CD14-positive monocyte (primary cell): ENCODE measurements around the gene ORC1. TPM values are rescaled to one million over a fixed set of nuclear protein-coding genes. Genes with fewer than 3 reads are reported as not detected.

Experiments
- DNase-seq, 3 donors: peaks; one replicate each; pipeline ENCODE4 v3.0.0-alpha.2; 2011 to 2022
- H2AFZ ChIP-seq: 2 replicates; pipeline ENCODE4 v1.6.0; 2012; ENCODE audit warnings: mild to moderate bottlenecking, low read depth, low read length, inconsistent platforms; ENCODE audit not compliant: insufficient read depth, poor library complexity, severe bottlenecking
- H3K27ac ChIP-seq, 2 donors: 1 replicate in 1 of 2; 2 replicates in 1 of 2; pipeline ENCODE4 v1.5.1; 2012 to 2013; ENCODE audit warnings: low read length in 2 of 2, control low read depth in 1 of 2, inconsistent platforms in 1 of 2, low read depth in 1 of 2, mild to moderate bottlenecking in 1 of 2
- H3K27me3 ChIP-seq, 2 donors: one replicate each; pipeline versions ENCODE4 v1.6.0 to v1.6.1; 2011 to 2013; ENCODE audit warnings: low read length in 2 of 2; ENCODE audit not compliant: control insufficient read depth in 2 of 2, insufficient read depth in 2 of 2
- H3K36me3 ChIP-seq, 2 donors: replicated peaks in 1 of 2; 1 replicate in 1 of 2; 2 replicates in 1 of 2; pipeline versions ENCODE4 v1.5.1 to v1.6.1; 2012 to 2013; ENCODE audit warnings: low read length in 2 of 2, control low read depth in 1 of 2, inconsistent platforms in 1 of 2, mild to moderate bottlenecking in 1 of 2; ENCODE audit not compliant: insufficient read depth in 2 of 2, control insufficient read depth in 1 of 2
- H3K4me1 ChIP-seq, 2 donors: 1 replicate in 1 of 2; 2 replicates in 1 of 2; pipeline versions ENCODE4 v1.5.1 to v1.6.1; 2012 to 2013; ENCODE audit warnings: low read length in 2 of 2, control low read depth in 1 of 2, inconsistent platforms in 1 of 2, mild to moderate bottlenecking in 1 of 2, moderate library complexity in 1 of 2; ENCODE audit not compliant: insufficient read depth in 2 of 2, control insufficient read depth in 1 of 2
- H3K4me2 ChIP-seq: replicated peaks from 2 replicates; pipeline ENCODE3; 2012; ENCODE audit warnings: low read length, moderate library complexity, mild to moderate bottlenecking; ENCODE audit not compliant: poor library complexity, severe bottlenecking; ENCODE audit errors: extremely low read depth
- H3K4me3 ChIP-seq, 3 experiments: fragments of 200-600 bp in 1 of 3; sonication (generic) in 1 of 3; replicated peaks in 1 of 3; 1 replicate in 2 of 3; 2 replicates in 1 of 3; pipeline ENCODE4 v1.5.1; 2011 to 2013; ENCODE audit warnings: low read length in 3 of 3, mild to moderate bottlenecking in 3 of 3, control low read depth in 2 of 3, low read depth in 2 of 3, inconsistent platforms in 1 of 3, moderate library complexity in 1 of 3
- H3K79me2 ChIP-seq: 2 replicates; pipeline ENCODE4 v1.6.0; 2012; ENCODE audit warnings: mild to moderate bottlenecking, control low read depth, inconsistent platforms, low read length, moderate library complexity; ENCODE audit not compliant: insufficient read depth
- H3K9ac ChIP-seq: 2 replicates; pipeline ENCODE4 v1.6.0; 2017; ENCODE audit warnings: low read length, mild to moderate bottlenecking; ENCODE audit not compliant: insufficient read depth, poor library complexity, severe bottlenecking
- H3K9me3 ChIP-seq, 2 donors: replicated peaks in 1 of 2; 1 replicate in 1 of 2; 2 replicates in 1 of 2; pipeline versions ENCODE4 v1.5.1 to v1.6.1; 2012 to 2013; ENCODE audit warnings: low read length in 2 of 2, control low read depth in 1 of 2; ENCODE audit not compliant: control insufficient read depth in 1 of 2, insufficient read depth in 1 of 2
- H4K20me1 ChIP-seq: 2 replicates; pipeline ENCODE4 v1.6.0; 2012; ENCODE audit warnings: mild to moderate bottlenecking, low read length, control low read depth, moderate library complexity; ENCODE audit not compliant: insufficient read depth
- H3K27ac Mint-ChIP-seq, 7 donors: one replicate each; pipeline ENCODE4 v1.8.0; 2020; ENCODE audit warnings: mild to moderate bottlenecking in 7 of 7, mixed read lengths in 7 of 7, moderate library complexity in 6 of 7, inconsistent platforms in 2 of 7
- H3K27me3 Mint-ChIP-seq, 3 donors: one replicate each; pipeline ENCODE4 v1.8.0; 2021 to 2022; ENCODE audit warnings: low read depth in 3 of 3, mild to moderate bottlenecking in 3 of 3, mixed read lengths in 3 of 3, moderate library complexity in 3 of 3, inconsistent platforms in 1 of 3
- H3K36me3 Mint-ChIP-seq, 2 donors: one replicate each; pipeline ENCODE4 v1.8.0; 2020; ENCODE audit warnings: mixed read lengths in 2 of 2, inconsistent platforms in 1 of 2, mild to moderate bottlenecking in 1 of 2
- H3K4me1 Mint-ChIP-seq: one replicate; pipeline ENCODE4 v1.8.0; 2020; ENCODE audit warnings: mild to moderate bottlenecking, mixed read lengths
- H3K4me3 Mint-ChIP-seq, 2 donors: one replicate each; pipeline ENCODE4 v1.8.0; 2020; ENCODE audit warnings: mild to moderate bottlenecking in 2 of 2, mixed read lengths in 2 of 2, moderate library complexity in 1 of 2
- H3K9me3 Mint-ChIP-seq, 7 donors: one replicate each; pipeline ENCODE4 v1.8.0; 2020 to 2022; ENCODE audit warnings: mixed read lengths in 7 of 7, mild to moderate bottlenecking in 6 of 7, moderate library complexity in 6 of 7, inconsistent platforms in 2 of 7
- CTCF ChIP-seq: fragments of 200-600 bp; IDR thresholded peaks from one replicate; pipeline ENCODE4 v1.8.0; 2022; ENCODE audit warnings: antibody characterized with exemption, mild to moderate bottlenecking
- WGBS: methylation state at CpG from one replicate; pipeline ENCODE4 v1.1.5; 2013; ENCODE audit warnings: missing lambda C conversion rate; ENCODE audit not compliant: insufficient coverage; 5-methylcytosine and 5-hydroxymethylcytosine counted together
- intact Hi-C, 2 donors: fragments of 100-400 bp; cut with micrococcal nuclease; formaldehyde crosslinking; loops; one replicate each; pipeline versions ENCODE4 v1.15.0 to v1.15.1; 2023
- polyA plus RNA-seq, 3 donors: library from polyadenylated mRNA; depleted of rRNA in 1 of 3; unstranded in 2 of 3; stranded (reverse) in 1 of 3; fragments of 300-500 nt in 2 of 3; fragments of >200 nt in 1 of 3; fragmentation: Illumina TruSeq in 2 of 3; gene quantifications; 1 replicate in 2 of 3; 2 replicates in 1 of 3; pipeline ENCODE4 v1.2.3, GENCODE V29; 2012 to 2021

Gene ORC1
- polyA plus RNA-seq, 3 donors, result 0.12 to 0.27 TPM; not detected in 1

GRCh38 chr1:52356818-52357355, 47.3 kb downstream of the ORC1 start:
- H3K27ac Mint-ChIP-seq, result no peak overlapping the region
- H3K4me3 ChIP-seq, result no peak overlapping the region
- intact Hi-C loops, result no loop called here
- H3K9me3 Mint-ChIP-seq, result peaks cover 0 to 2% (median 0%) of the 10 kb centered on the region in 7 donors
- no peaks in the 10 kb centered on the region for H3K4me1 ChIP-seq
- H3K36me3 ChIP-seq, result peaks cover 98 to 99% of the 10 kb centered on the region in 2 donors
- no peaks in the 10 kb centered on the region for H3K79me2 ChIP-seq
- DNase-seq, result no peak
- H3K4me1 Mint-ChIP-seq, result no peaks in the 10 kb centered on the region
- WGBS, result 97% methylated on average over 5 of the region's 8 CpGs
- H2AFZ ChIP-seq, result no peak overlapping the region
- H3K27ac ChIP-seq, result no peak overlapping the region
- no peak overlapping the region for H3K9ac ChIP-seq
- no peaks in the 10 kb centered on the region for H3K27me3 ChIP-seq
- TF ChIP-seq CTCF, result no peak
- no peaks in the 10 kb centered on the region for H3K9me3 ChIP-seq
- peaks cover 0 to 2% (median 0%) of the 10 kb centered on the region in 3 donors for H3K27me3 Mint-ChIP-seq
- no peak overlapping the region for H3K4me3 Mint-ChIP-seq
- no peak overlapping the region for H3K4me2 ChIP-seq
- no peaks in the 10 kb centered on the region for H4K20me1 ChIP-seq
- peaks cover 94 to 99% of the 10 kb centered on the region in 2 donors for H3K36me3 Mint-ChIP-seq

GRCh38 chr1:52355847-52356505, 48.2 kb downstream of the ORC1 start:
- Histone ChIP-seq H3K36me3 (peaks cover 91 to 99% of the 10 kb centered on the region in 2 donors), H3K27me3 (no peaks in the 10 kb centered on the region), H3K4me2 (no peak overlapping the region), H3K79me2 (no peaks in the 10 kb centered on the region), H3K9me3 (no peaks in the 10 kb centered on the region), H3K9ac (no peak overlapping the region), H3K27ac (no peak overlapping the region), H2AFZ (no peak overlapping the region), H4K20me1 (no peaks in the 10 kb centered on the region), H3K4me1 (no peaks in the 10 kb centered on the region), H3K4me3 (no peak overlapping the region)
- no peak for TF ChIP-seq CTCF
- intact Hi-C loops, result no loop called here
- Mint-ChIP-seq H3K36me3 (peaks cover 87 to 97% of the 10 kb centered on the region in 2 donors), H3K27me3 (peaks cover 0 to under 1% (median 0%) of the 10 kb centered on the region in 3 donors), H3K4me1 (no peaks in the 10 kb centered on the region), H3K9me3 (peaks cover 0 to 2% (median 0%) of the 10 kb centered on the region in 7 donors), H3K27ac (peak overlapping the region in 1 of 7 donors; percentile 52), H3K4me3 (no peak overlapping the region)
- DNase-seq, result no peak
- whole genome bisulfite sequencing, result 97% methylated on average over 9 of the region's 11 CpGs
